Caco-2 (cell line): ENCODE measurements around the gene C18orf63. TPM values are rescaled to one million over a fixed set of nuclear protein-coding genes. Genes with fewer than 3 reads are reported as not detected.

Experiments
- BruUV-seq: library from RNA; stranded (reverse); fragments of 400-500 nt; replicated peaks from 2 replicates; lab custom pipeline; 2021; lab: Mats Ljungman, UMichigan
- CTCF ChIA-PET: fragments of 300-600 bp; sonication (Branson Sonifier 250); formaldehyde crosslinking; loops from one replicate; lab custom pipeline; 2022; ENCODE audit warnings: antibody characterized with exemption; lab: Charles Lee
- POLR2A ChIA-PET: fragments of 300-600 bp; sonication (Branson Sonifier 250); formaldehyde crosslinking; loops from one replicate; lab custom pipeline; 2022; ENCODE audit warnings: antibody characterized with exemption; lab: Charles Lee
- DNase-seq, 2 experiments: peaks; one replicate each; pipeline versions ENCODE4 v3.0.0 to v3.0.0-alpha.2; 2020 to 2022
- H3K27me3 ChIP-seq: replicated peaks from 2 replicates; pipeline ENCODE4 v1.6.0; 2011; ENCODE audit warnings: low read length; ENCODE audit not compliant: control insufficient read depth, insufficient read depth
- H3K36me3 ChIP-seq: 2 replicates; pipeline ENCODE4 v1.5.1; 2011; ENCODE audit warnings: low read length; ENCODE audit not compliant: control insufficient read depth, insufficient read depth
- H3K4me1 ChIP-seq: fragments of 250-450 bp; sonication (Bioruptor Pico); 2 replicates; pipeline ENCODE4 v1.5.1; 2020; ENCODE audit warnings: mild to moderate bottlenecking
- H3K4me3 ChIP-seq: 2 replicates; pipeline ENCODE4 v1.5.1; 2011; ENCODE audit warnings: low read depth, mild to moderate bottlenecking, control low read depth, low read length
- H3K9me3 ChIP-seq: fragments of 250-450 bp; sonication (Bioruptor Pico); 2 replicates; pipeline ENCODE4 v1.5.1; 2020; ENCODE audit warnings: mild to moderate bottlenecking, moderate library complexity
- H3K27ac Mint-ChIP-seq: one replicate; pipeline ENCODE4 v1.8.0; 2022; ENCODE audit warnings: mixed read lengths; ENCODE audit not compliant: unreplicated experiment
- H3K27me3 Mint-ChIP-seq: one replicate; pipeline ENCODE4 v1.8.0; 2022; ENCODE audit warnings: mixed read lengths; ENCODE audit not compliant: insufficient read depth, unreplicated experiment
- H3K36me3 Mint-ChIP-seq: one replicate; pipeline ENCODE4 v1.8.0; 2022; ENCODE audit warnings: mild to moderate bottlenecking, mixed read lengths; ENCODE audit not compliant: insufficient read depth, unreplicated experiment
- H3K4me1 Mint-ChIP-seq: one replicate; pipeline ENCODE4 v1.8.0; 2022; ENCODE audit warnings: low read depth, mixed read lengths; ENCODE audit not compliant: unreplicated experiment
- H3K4me3 Mint-ChIP-seq: one replicate; pipeline ENCODE4 v1.8.0; 2022; ENCODE audit warnings: mild to moderate bottlenecking, moderate library complexity, mixed read lengths; ENCODE audit not compliant: unreplicated experiment
- H3K9me3 Mint-ChIP-seq: one replicate; pipeline ENCODE4 v1.8.0; 2022; ENCODE audit warnings: mixed read lengths; ENCODE audit not compliant: unreplicated experiment
- intact Hi-C: fragments of 100-400 bp; cut with micrococcal nuclease; formaldehyde crosslinking; loops from one replicate; pipeline ENCODE4 v1.10.0; 2022; ENCODE audit not compliant: unreplicated experiment
- total RNA-seq: library from RNA; stranded (reverse); gene quantifications from 2 replicates; pipeline ENCODE4 v1.2.3, GENCODE V29; 2022
- TF ChIP-seq, protein P1 (sequence below), 2 experiments: fragments of 200-600 bp in 1 of 2; IDR thresholded peaks; 1 replicate in 1 of 2; 2 replicates in 1 of 2; pipeline versions ENCODE4 v1.5.1 to v1.8.0; 2011 to 2022; ENCODE audit warnings: antibody characterized with exemption in 1 of 2, control low read depth in 1 of 2, inconsistent platforms in 1 of 2, low read depth in 1 of 2, low read length in 1 of 2, mild to moderate bottlenecking in 1 of 2, moderate library complexity in 1 of 2; ENCODE audit not compliant: insufficient read depth in 1 of 2, severe bottlenecking in 1 of 2, unreplicated experiment in 1 of 2

Gene C18orf63
- total RNA-seq, 1 experiment from 2014 or later = not detected

- DNase-seq = no peak
- no peak overlapping the region for H3K4me3 Mint-ChIP-seq
- H3K27me3 Mint-ChIP-seq = peaks cover 3% of the 10 kb centered on the region
- no peak overlapping the region for H3K4me3 ChIP-seq
- H3K36me3 ChIP-seq = no peaks in the 10 kb centered on the region
- TF ChIP-seq, protein P1, sequence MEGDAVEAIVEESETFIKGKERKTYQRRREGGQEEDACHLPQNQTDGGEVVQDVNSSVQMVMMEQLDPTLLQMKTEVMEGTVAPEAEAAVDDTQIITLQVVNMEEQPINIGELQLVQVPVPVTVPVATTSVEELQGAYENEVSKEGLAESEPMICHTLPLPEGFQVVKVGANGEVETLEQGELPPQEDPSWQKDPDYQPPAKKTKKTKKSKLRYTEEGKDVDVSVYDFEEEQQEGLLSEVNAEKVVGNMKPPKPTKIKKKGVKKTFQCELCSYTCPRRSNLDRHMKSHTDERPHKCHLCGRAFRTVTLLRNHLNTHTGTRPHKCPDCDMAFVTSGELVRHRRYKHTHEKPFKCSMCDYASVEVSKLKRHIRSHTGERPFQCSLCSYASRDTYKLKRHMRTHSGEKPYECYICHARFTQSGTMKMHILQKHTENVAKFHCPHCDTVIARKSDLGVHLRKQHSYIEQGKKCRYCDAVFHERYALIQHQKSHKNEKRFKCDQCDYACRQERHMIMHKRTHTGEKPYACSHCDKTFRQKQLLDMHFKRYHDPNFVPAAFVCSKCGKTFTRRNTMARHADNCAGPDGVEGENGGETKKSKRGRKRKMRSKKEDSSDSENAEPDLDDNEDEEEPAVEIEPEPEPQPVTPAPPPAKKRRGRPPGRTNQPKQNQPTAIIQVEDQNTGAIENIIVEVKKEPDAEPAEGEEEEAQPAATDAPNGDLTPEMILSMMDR (IDR thresholded peaks at IDR 0.05; ENCODE audit: insufficient read depth in 1 of 2, low read depth in 1 of 2, low read length in 1 of 2, severe bottlenecking in 1 of 2, unreplicated experiment in 1 of 2) = no peak
- H3K4me1 ChIP-seq = no peaks in the 10 kb centered on the region
- no peaks in the 10 kb centered on the region for H3K9me3 Mint-ChIP-seq
- ChIA-PET CTCF (no interaction called here), POLR2A (no interaction called here)
- no TSS peak for BruUV-seq
- no peak overlapping the region for H3K27ac Mint-ChIP-seq
- H3K9me3 ChIP-seq = no peaks in the 10 kb centered on the region
- no peaks in the 10 kb centered on the region for H3K36me3 Mint-ChIP-seq
- H3K4me1 Mint-ChIP-seq = no peaks in the 10 kb centered on the region
- H3K27me3 ChIP-seq = no peaks in the 10 kb centered on the region; the same call in 1 of the 2 replicates
- intact Hi-C loops = loop anchor here (10.0 kb wide), 1 partner anchor 62 kb away; the partner anchor contains the start of gene DIPK1C
These were observed 76.7 kb downstream of the C18orf63 start for GRCh38 chr18:74392323-74392722.

DNA sequence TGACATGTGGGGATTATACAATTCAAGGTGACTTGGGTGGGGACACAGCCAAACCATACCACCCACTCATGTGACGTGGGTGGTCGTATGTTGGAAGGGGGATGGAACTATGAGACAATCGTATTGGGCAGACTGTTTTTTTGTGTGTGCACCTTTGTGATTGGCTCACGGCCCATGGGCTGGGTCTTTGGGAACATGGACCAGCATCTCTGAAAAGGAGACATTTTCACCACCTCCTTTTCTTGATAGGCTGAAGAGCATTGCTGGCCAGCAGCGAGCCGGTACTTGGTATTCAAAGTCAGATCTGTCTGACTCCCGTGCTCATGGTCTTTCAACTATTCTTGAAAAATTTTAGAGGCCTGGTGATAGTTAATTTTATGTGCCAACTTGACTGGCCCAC lies 79.4 kb downstream of the C18orf63 start:
- H3K4me3 ChIP-seq = no peak overlapping the region
- no peaks in the 10 kb centered on the region for H3K36me3 Mint-ChIP-seq
- H3K9me3 ChIP-seq = no peaks in the 10 kb centered on the region
- H3K9me3 Mint-ChIP-seq = no peaks in the 10 kb centered on the region
- no TSS peak for BruUV-seq
- DNase-seq = no peak
- H3K36me3 ChIP-seq = no peaks in the 10 kb centered on the region
- ChIA-PET CTCF (no interaction called here), POLR2A (no interaction called here)
- no peaks in the 10 kb centered on the region for H3K4me1 ChIP-seq
- H3K27me3 Mint-ChIP-seq = peaks cover 3% of the 10 kb centered on the region
- TF ChIP-seq, protein P1 (IDR thresholded peaks at IDR 0.05; ENCODE audit: insufficient read depth in 1 of 2, low read depth in 1 of 2, low read length in 1 of 2, severe bottlenecking in 1 of 2, unreplicated experiment in 1 of 2) = no peak
- H3K27me3 ChIP-seq = no peaks in the 10 kb centered on the region; the same call in 1 of the 2 replicates
- intact Hi-C loops = loop anchor here (10.0 kb wide), 1 partner anchor 60 kb away; the partner anchor contains the start of gene DIPK1C
- no peak overlapping the region for H3K27ac Mint-ChIP-seq
- H3K4me1 Mint-ChIP-seq = no peaks in the 10 kb centered on the region
- no peak overlapping the region for H3K4me3 Mint-ChIP-seq

GRCh38 chr18:74395648-74396154 lies 80.1 kb downstream of the C18orf63 start:
- Histone ChIP-seq H3K9me3 (no peaks in the 10 kb centered on the region), H3K4me1 (no peaks in the 10 kb centered on the region), H3K4me3 (no peak overlapping the region), H3K36me3 (no peaks in the 10 kb centered on the region), H3K27me3 (no peaks in the 10 kb centered on the region; the same call in 1 of the 2 replicates)
- no peaks in the 10 kb centered on the region for H3K4me1 Mint-ChIP-seq
- TF ChIP-seq, protein P1 (IDR thresholded peaks at IDR 0.05; ENCODE audit: insufficient read depth in 1 of 2, low read depth in 1 of 2, low read length in 1 of 2, severe bottlenecking in 1 of 2, unreplicated experiment in 1 of 2) = no peak
- H3K27me3 Mint-ChIP-seq = peaks cover 3% of the 10 kb centered on the region
- H3K36me3 Mint-ChIP-seq = no peaks in the 10 kb centered on the region
- ChIA-PET CTCF (no interaction called here), POLR2A (no interaction called here)
- H3K27ac Mint-ChIP-seq = no peak overlapping the region
- BruUV-seq = no TSS peak
- H3K9me3 Mint-ChIP-seq = no peaks in the 10 kb centered on the region
- intact Hi-C loops = loop anchor here (10.0 kb wide), 1 partner anchor 59 kb away; the partner anchor contains the start of gene DIPK1C
- DNase-seq = no peak
- no peak overlapping the region for H3K4me3 Mint-ChIP-seq
